Stomach (tissue), 9 donors: ENCODE data around the gene NR2F6. TPM values are rescaled to one million over a fixed set of nuclear protein-coding genes. Genes with fewer than 3 reads are reported as not detected.
"Not testable (repeated sequence)": the region's sequence is repeated elsewhere in the genome, so short reads cannot be mapped to it uniquely, and the experiment has no call there.

Experiments
- DNase-seq, 2 donors: peaks; one replicate each; pipeline versions ENCODE4 v3.0.0 to v3.0.0-alpha.2; 2013 to 2019
- H3K27ac ChIP-seq, 5 donors: fragments of 200-600 bp in 4 of 5; sonication (generic) in 4 of 5; one replicate each; pipeline ENCODE4 v1.5.1; 2013 to 2019; ENCODE audit warnings: mild to moderate bottlenecking in 1 of 5, moderate library complexity in 1 of 5
- H3K27me3 ChIP-seq, 3 donors: fragments of 200-600 bp; sonication (generic); one replicate each; pipeline ENCODE4 v1.5.1; 2017 to 2019; ENCODE audit warnings: mixed run types in 1 of 3
- H3K36me3 ChIP-seq, 4 donors: fragments of 200-600 bp; sonication (generic); 1 replicate in 3 of 4; 2 replicates in 1 of 4; pipeline ENCODE4 v1.5.1; 2016 to 2019
- H3K4me1 ChIP-seq, 4 donors: fragments of 200-600 bp; sonication (generic); one replicate each; pipeline ENCODE4 v1.5.1; 2016 to 2019
- H3K4me3 ChIP-seq, 4 donors: fragments of 200-600 bp; sonication (generic) in 3 of 4; one replicate each; pipeline ENCODE4 v1.5.1; 2016 to 2019; ENCODE audit warnings: mild to moderate bottlenecking in 1 of 4
- H3K9me3 ChIP-seq, 4 donors: fragments of 200-600 bp; sonication (generic); one replicate each; pipeline ENCODE4 v1.5.1; 2016 to 2019
- CTCF ChIP-seq, 7 experiments: fragments of 450-650 bp in 4 of 7; fragments of 200-600 bp in 3 of 7; sonication (generic) in 3 of 7; IDR thresholded peaks; one replicate each; pipeline ENCODE4 v1.5.1; 2016 to 2019; ENCODE audit warnings: antibody characterized with exemption in 7 of 7, control low read depth in 2 of 7, mild to moderate bottlenecking in 1 of 7
- EP300 ChIP-seq: sonication (generic); formaldehyde crosslinking; IDR thresholded peaks from one replicate; pipeline ENCODE4 v1.6.1; 2017; ENCODE audit warnings: antibody characterized with exemption
- POLR2A ChIP-seq, 4 donors: fragments of 450-650 bp; IDR thresholded peaks; one replicate each; pipeline ENCODE4 v1.6.1; 2016; ENCODE audit warnings: antibody characterized with exemption in 4 of 4, control low read depth in 2 of 4, mild to moderate bottlenecking in 1 of 4, moderate library complexity in 1 of 4
- POLR2AphosphoS5 ChIP-seq, 3 donors: sonication (generic); formaldehyde crosslinking; IDR thresholded peaks; one replicate each; pipeline ENCODE4 v1.6.1; 2016; ENCODE audit warnings: antibody characterized with exemption in 3 of 3
- WGBS, 5 donors: extraction: QIAGEN DNeasy Blood & Tissue Kit in 3 of 5; methylation state at CpG; one replicate each; pipeline versions ENCODE4 v1.1.5 to v1.1.7; 2013 to 2018; 5-methylcytosine and 5-hydroxymethylcytosine counted together
- intact Hi-C: fragments of 100-400 bp; cut with DNase I; formaldehyde crosslinking; loops from one replicate; pipeline ENCODE4 v1.15.1; 2023; ENCODE audit warnings: low total_unique reads
- polyA plus RNA-seq, 3 donors: library from polyadenylated mRNA; stranded (reverse); fragments of 200-250 nt; gene quantifications; one replicate each; pipeline ENCODE4 v1.2.3, GENCODE V29; 2013
- total RNA-seq, 5 donors: library from RNA; depleted of rRNA; stranded (reverse); fragments of >200 nt; gene quantifications; one replicate each; pipeline versions ENCODE4 v1.1.0 to v1.2.3, GENCODE V29; 2014 to 2016
- donor health status: healthy with polysubstance abuse.
- donor health status: Bipolar disorder and iron deficiency.
- donor health status: healthy.

The NR2F6 gene
- total and polyA plus RNA-seq, 8 donors, result 34.4 to 641 (median 46.1) TPM

- H3K27me3 ChIP-seq, result no peaks in the 10 kb centered on the region
- H3K4me3 ChIP-seq, result no peak overlapping the region
- intact Hi-C loops, result no loop called here
- H3K36me3 ChIP-seq, result peaks cover 79 to 100% (median 100%) of the 10 kb centered on the region in 4 donors
- no peak for DNase-seq
- TF ChIP-seq CTCF (IDR thresholded peaks at IDR 0.05), result no peak
- no peak for TF ChIP-seq POLR2AphosphoS5 (IDR thresholded peaks at IDR 0.05)
- no peak for TF ChIP-seq EP300
- no peak for TF ChIP-seq POLR2A (IDR thresholded peaks at IDR 0.05)
- no peaks in the 10 kb centered on the region for H3K9me3 ChIP-seq
- H3K27ac ChIP-seq, result no peak overlapping the region
- H3K4me1 ChIP-seq, result no peaks in the 10 kb centered on the region
- 96 to 98% (median 98%) methylated on average over 14 to 26 of the region's 26 CpGs for WGBS, 5 donors
Observed at GRCh38 chr19:17192751-17193150, 53.0 kb downstream of the NR2F6 start.

- WGBS, 5 donors, result 79 to 96% (median 89%) methylated on average over 6 of the region's 6 CpGs
- H3K36me3 ChIP-seq, result peaks cover 78 to 100% (median 100%) of the 10 kb centered on the region in 4 donors
- intact Hi-C loops, H3K4me3 ChIP-seq, H3K27me3 ChIP-seq, H3K9me3 ChIP-seq, DNase-seq, H3K4me1 ChIP-seq, H3K27ac ChIP-seq: not testable (repeated sequence)
Observed at GRCh38 chr19:17191736-17192135, 54.0 kb downstream of the NR2F6 start.

- peaks cover 0 to 6% (median 0%) of the 10 kb centered on the region in 4 donors for H3K4me1 ChIP-seq
- H3K9me3 ChIP-seq, result no peaks in the 10 kb centered on the region
- H3K27me3 ChIP-seq, result no peaks in the 10 kb centered on the region
- no peak overlapping the region for H3K4me3 ChIP-seq
- intact Hi-C loops, result no loop called here
- DNase-seq, result no peak
- H3K27ac ChIP-seq, result no peak overlapping the region
- 86 to 94% (median 93%) methylated on average over 8 of the region's 8 CpGs for WGBS, 5 donors
- H3K36me3 ChIP-seq, result peaks cover 47 to 100% (median 98%) of the 10 kb centered on the region in 4 donors
- no peak for TF ChIP-seq CTCF (IDR thresholded peaks at IDR 0.05)
- TF ChIP-seq EP300, result no peak
- no peak for TF ChIP-seq POLR2A (IDR thresholded peaks at IDR 0.05)
Observed at GRCh38 chr19:17185590-17185989, 60.1 kb downstream of the NR2F6 start.

- 62 to 91% (median 80%) methylated on average over 5 to 12 of the region's 12 CpGs for WGBS, 5 donors
- peak overlapping the region in 2 of 5 donors; percentile 38 to 49 for H3K27ac ChIP-seq
- peaks cover 0 to 6% (median 0%) of the 10 kb centered on the region in 4 donors for H3K4me1 ChIP-seq
- no peaks in the 10 kb centered on the region for H3K27me3 ChIP-seq
- no peaks in the 10 kb centered on the region for H3K9me3 ChIP-seq
- peaks cover 37 to 97% (median 92%) of the 10 kb centered on the region in 4 donors for H3K36me3 ChIP-seq
- TF ChIP-seq CTCF (IDR thresholded peaks at IDR 0.05) (no peak), EP300 (no peak), POLR2AphosphoS5 (IDR thresholded peaks at IDR 0.05) (no peak), POLR2A (IDR thresholded peaks at IDR 0.05) (no peak)
- intact Hi-C loops, result no loop called here
- peak in 1 of 2 donors; percentile 36 for DNase-seq
- no peak overlapping the region for H3K4me3 ChIP-seq
Observed at GRCh38 chr19:17184371-17184841, 61.3 kb downstream of the NR2F6 start.

- WGBS, 5 donors, result 70 to 80% (median 76%) methylated on average over 11 of the region's 11 CpGs
- intact Hi-C loops, result no loop called here
- H3K27ac ChIP-seq, result peak overlapping the region in 2 of 5 donors; percentile 38 to 49
- DNase-seq, result no peak
- H3K9me3 ChIP-seq, result no peaks in the 10 kb centered on the region
- H3K27me3 ChIP-seq, result no peaks in the 10 kb centered on the region
- H3K4me3 ChIP-seq, result no peak overlapping the region
- no peak for TF ChIP-seq POLR2AphosphoS5 (IDR thresholded peaks at IDR 0.05)
- no peak for TF ChIP-seq POLR2A (IDR thresholded peaks at IDR 0.05)
- no peak for TF ChIP-seq CTCF (IDR thresholded peaks at IDR 0.05)
- H3K4me1 ChIP-seq, result peaks cover 0 to 6% (median 0%) of the 10 kb centered on the region in 4 donors
- peaks cover 31 to 97% (median 91%) of the 10 kb centered on the region in 4 donors for H3K36me3 ChIP-seq
Observed at GRCh38 chr19:17183858-17184321, 61.8 kb downstream of the NR2F6 start.
